Cerebellar cortex (tissue), 1 donor: ENCODE data around the gene CSPG4.
"Not testable (repeated sequence)": the region's sequence is repeated elsewhere in the genome, so short reads cannot be mapped to it uniquely, and the experiment has no call there.

Source experiments
- DNase-seq: peaks from one replicate; pipeline ENCODE4 v3.0.0-alpha.2; 2015; ENCODE audit warnings: low spot score

CSPG4 gene

GRCh38 chr15:75703440-75704262 is 9.0 kb downstream of the CSPG4 start:
- not testable (repeated sequence) for DNase-seq

GRCh38 chr15:75702436-75702835 is 10.2 kb downstream of the CSPG4 start:
- no peak for DNase-seq

GRCh38 chr15:75701071-75702003 is 11.3 kb downstream of the CSPG4 start:
- DNase-seq = not testable (repeated sequence)

GRCh38 chr15:75699961-75700874 is 12.4 kb downstream of the CSPG4 start:
- DNase-seq = not testable (repeated sequence)

- not testable (repeated sequence) for DNase-seq
Measured at GRCh38 chr15:75699517-75699916, 13.1 kb downstream of the CSPG4 start.

GRCh38 chr15:75697974-75698747 is 14.5 kb downstream of the CSPG4 start:
- DNase-seq = not testable (repeated sequence)

- no peak for DNase-seq
Measured at GRCh38 chr15:75697523-75697922, 15.1 kb downstream of the CSPG4 start.

- no peak for DNase-seq
Measured at GRCh38 chr15:75696854-75697259, 15.8 kb downstream of the CSPG4 start.

GRCh38 chr15:75696311-75696720 is 16.3 kb downstream of the CSPG4 start:
- DNase-seq = no peak

- no peak for DNase-seq
Measured at GRCh38 chr15:75695634-75696310, 16.9 kb downstream of the CSPG4 start.

GRCh38 chr15:75695220-75695619 is 17.4 kb downstream of the CSPG4 start:
- no peak for DNase-seq

- DNase-seq = peak; percentile 81
Measured at GRCh38 chr15:75694241-75695182, 18.1 kb downstream of the CSPG4 start.

GRCh38 chr15:75693501-75694240 is 19.0 kb downstream of the CSPG4 start:
- no peak for DNase-seq

- DNase-seq = not testable (repeated sequence)
Measured at GRCh38 chr15:75693028-75693427, 19.6 kb downstream of the CSPG4 start.

GRCh38 chr15:75692311-75692710 is 20.3 kb downstream of the CSPG4 start:
- DNase-seq = not testable (repeated sequence)

GRCh38 chr15:75689429-75689828 is 23.2 kb downstream of the CSPG4 start:
- not testable (repeated sequence) for DNase-seq

- no peak for DNase-seq
Measured at GRCh38 chr15:75688831-75689230, 23.8 kb downstream of the CSPG4 start.

GRCh38 chr15:75688278-75688557 is 24.4 kb downstream of the CSPG4 start:
- no peak for DNase-seq
